Esophagus squamous epithelium (tissue), 5 donors: Measurements from ENCODE around the gene LDHA. TPM values are rescaled to one million over a fixed set of nuclear protein-coding genes. Genes with fewer than 3 reads are reported as not detected.

Source experiments
- DNase-seq: peaks from one replicate; lab custom pipeline; 2025; lab: John Stamatoyannopoulos, UW
- H3K27ac ChIP-seq, 4 donors: fragments of 200-600 bp; sonication (generic); one replicate each; pipeline ENCODE4 v1.5.1; 2016 to 2019; ENCODE audit warnings: mild to moderate bottlenecking in 1 of 4
- H3K27me3 ChIP-seq, 4 donors: fragments of 200-600 bp; sonication (generic); 1 replicate in 3 of 4; 2 replicates in 1 of 4; pipeline versions ENCODE4 v1.5.1 to v1.6.0; 2017 to 2021; ENCODE audit warnings: antibody characterized with exemption in 1 of 4
- H3K36me3 ChIP-seq, 3 donors: fragments of 200-600 bp; sonication (generic); one replicate each; pipeline ENCODE4 v1.5.1; 2016 to 2019
- H3K4me1 ChIP-seq, 3 donors: fragments of 200-600 bp; sonication (generic); one replicate each; pipeline ENCODE4 v1.5.1; 2017 to 2019
- H3K4me3 ChIP-seq, 4 donors: fragments of 200-600 bp; sonication (generic); 1 replicate in 3 of 4; 2 replicates in 1 of 4; pipeline ENCODE4 v1.5.1; 2016 to 2019; ENCODE audit warnings: mild to moderate bottlenecking in 2 of 4, moderate library complexity in 1 of 4
- H3K9me3 ChIP-seq, 3 donors: fragments of 200-600 bp; sonication (generic); one replicate each; pipeline ENCODE4 v1.5.1; 2016 to 2019
- CTCF ChIP-seq, 6 experiments: fragments of 450-650 bp in 4 of 6; fragments of 200-600 bp in 2 of 6; sonication (generic) in 2 of 6; IDR thresholded peaks; one replicate each; pipeline ENCODE4 v1.5.1; 2016 to 2019; ENCODE audit warnings: antibody characterized with exemption in 6 of 6, mild to moderate bottlenecking in 4 of 6, moderate library complexity in 4 of 6
- POLR2A ChIP-seq, 4 donors: fragments of 450-650 bp; IDR thresholded peaks; one replicate each; pipeline ENCODE4 v1.6.1; 2017; ENCODE audit warnings: antibody characterized with exemption in 4 of 4, mild to moderate bottlenecking in 4 of 4, moderate library complexity in 3 of 4
- WGBS, 2 donors: methylation state at CpG; one replicate each; pipeline ENCODE4 v1.1.5; 2018; 5-methylcytosine and 5-hydroxymethylcytosine counted together
- intact Hi-C: fragments of 100-400 bp; cut with DNase I; formaldehyde crosslinking; loops from one replicate; pipeline ENCODE4 v1.15.0; 2022
- total RNA-seq, 4 donors: library from RNA; depleted of rRNA; stranded (reverse); fragments of >200 nt; gene quantifications; one replicate each; pipeline ENCODE4 v1.1.0, GENCODE V29; 2016
- donor health status: DM: yes; HTN: yes; CAD: no.

The LDHA gene
- total RNA-seq, 4 donors from 2014 or later = 515 to 1,072 (median 673) TPM

- peaks cover 0 to 88% (median 43%) of the 10 kb centered on the region in 3 donors for H3K36me3 ChIP-seq
- H3K4me1 ChIP-seq = no peaks in the 10 kb centered on the region
- H3K4me3 ChIP-seq = no peak overlapping the region
- TF ChIP-seq CTCF (IDR thresholded peaks at IDR 0.05) = no peak
- TF ChIP-seq POLR2A (IDR thresholded peaks at IDR 0.05) = no peak
- no peaks in the 10 kb centered on the region for H3K9me3 ChIP-seq
- intact Hi-C loops = no loop called here
- WGBS, 2 donors = 82 to 90% methylated on average over 4 of the region's 4 CpGs
- no peak for DNase-seq
- no peak overlapping the region for H3K27ac ChIP-seq
- H3K27me3 ChIP-seq = no peaks in the 10 kb centered on the region
Measured at GRCh38 chr11:18364495-18365073, 29.8 kb upstream of the LDHA start.

- DNase-seq = no peak
- 96 to 100% methylated on average over 2 of the region's 4 CpGs for WGBS, 2 donors
- H3K36me3 ChIP-seq = peaks cover 0 to 76% (median 33%) of the 10 kb centered on the region in 3 donors
Measured at GRCh38 chr11:18365741-18366140, 28.6 kb upstream of the LDHA start.

GRCh38 chr11:18366286-18366685 is 28.1 kb upstream of the LDHA start:
- WGBS, 2 donors = 69 to 74% methylated on average over 4 of the region's 4 CpGs
- Histone ChIP-seq H3K27me3 (no peaks in the 10 kb centered on the region), H3K36me3 (peaks cover 0 to 71% (median 27%) of the 10 kb centered on the region in 3 donors), H3K4me3 (no peak overlapping the region), H3K4me1 (no peaks in the 10 kb centered on the region), H3K9me3 (no peaks in the 10 kb centered on the region), H3K27ac (no peak overlapping the region)
- intact Hi-C loops = no loop called here
- TF ChIP-seq CTCF (IDR thresholded peaks at IDR 0.05) = no peak
- TF ChIP-seq POLR2A (IDR thresholded peaks at IDR 0.05) = no peak
- no peak for DNase-seq

More at GRCh38 chr11:18365741-18366140, 28.6 kb upstream of the LDHA start:
- Histone ChIP-seq H3K9me3 (no peaks in the 10 kb centered on the region), H3K4me3 (no peak overlapping the region), H3K4me1 (no peaks in the 10 kb centered on the region), H3K27ac (no peak overlapping the region), H3K27me3 (no peaks in the 10 kb centered on the region)
- intact Hi-C loops = no loop called here
- TF ChIP-seq CTCF (IDR thresholded peaks at IDR 0.05) = no peak
- no peak for TF ChIP-seq POLR2A (IDR thresholded peaks at IDR 0.05)

GRCh38 chr11:18367431-18367830 is 26.9 kb upstream of the LDHA start:
- Histone ChIP-seq H3K27ac (no peak overlapping the region), H3K9me3 (no peaks in the 10 kb centered on the region), H3K36me3 (peaks cover 0 to 59% (median 22%) of the 10 kb centered on the region in 3 donors), H3K4me1 (no peaks in the 10 kb centered on the region), H3K4me3 (no peak overlapping the region), H3K27me3 (no peaks in the 10 kb centered on the region)
- no peak for DNase-seq
- TF ChIP-seq CTCF (IDR thresholded peaks at IDR 0.05) (no peak), POLR2A (IDR thresholded peaks at IDR 0.05) (no peak)
- WGBS, 2 donors = 97 to 100% methylated on average over 1 to 3 of the region's 3 CpGs
- intact Hi-C loops = no loop called here

- TF ChIP-seq POLR2A (IDR thresholded peaks at IDR 0.05) (no peak), CTCF (IDR thresholded peaks at IDR 0.05) (no peak)
- intact Hi-C loops = no loop called here
- no peaks in the 10 kb centered on the region for H3K9me3 ChIP-seq
- no peak overlapping the region for H3K27ac ChIP-seq
- no peak overlapping the region for H3K4me3 ChIP-seq
- WGBS, 2 donors = 73 to 87% methylated on average over 2 of the region's 2 CpGs
- H3K36me3 ChIP-seq = peaks cover 0 to 52% (median 18%) of the 10 kb centered on the region in 3 donors
- no peaks in the 10 kb centered on the region for H3K27me3 ChIP-seq
- H3K4me1 ChIP-seq = no peaks in the 10 kb centered on the region
- no peak for DNase-seq
Measured at GRCh38 chr11:18368221-18368620, 26.1 kb upstream of the LDHA start.
